ENCODE results near the gene ARHGAP10. TPM values are rescaled to one million over a fixed set of nuclear protein-coding genes. Genes with fewer than 3 reads are reported as not detected.
A peak's percentile ranks its signal among the peaks of the same experiment; 100 is the strongest.
"Not testable (repeated sequence)": the region's sequence is repeated elsewhere in the genome, so short reads cannot be mapped to it uniquely, and the experiment has no call there.

Gene ARHGAP10
- total and polyA plus RNA-seq, 3 experiments from 2014 or later: 8.6 to 14.0 (median 9.7) TPM

- H3K9me3 Mint-ChIP-seq: no peaks in the 10 kb centered on the region
- no peak overlapping the region for H3K4me3 Mint-ChIP-seq
- no peaks in the 10 kb centered on the region for H3K4me1 Mint-ChIP-seq
- ChIA-PET POLR2A (no interaction called here), CTCF (no interaction called here)
- peaks cover 0 to 25% (median 15%) of the 10 kb centered on the region in 3 donors for H3K36me3 Mint-ChIP-seq
- H3K27ac Mint-ChIP-seq: peak overlapping the region in 1 of 8 donors; percentile 26
- no peaks in the 10 kb centered on the region for H3K4me1 ChIP-seq (ENCODE audit: insufficient read depth, low read length)
- H3K27me3 ChIP-seq (ENCODE audit: insufficient read depth, low read length, poor library complexity, severe bottlenecking): no peaks in the 10 kb centered on the region
- H3K4me3 ChIP-seq (ENCODE audit: low read length): no peak overlapping the region
- no peaks in the 10 kb centered on the region for H3K27me3 Mint-ChIP-seq
- no peaks in the 10 kb centered on the region for H3K9me3 ChIP-seq (ENCODE audit: low read length)
- no peaks in the 10 kb centered on the region for H3K36me3 ChIP-seq (ENCODE audit: insufficient read depth, low read length)
- DNase-seq: no peak
- H3K27ac ChIP-seq (ENCODE audit: low read depth, low read length): no peak overlapping the region
These were observed 142.2 kb downstream of the ARHGAP10 start for GRCh38 chr4:147874109-147874508.

GRCh38 chr4:147877308-147877771 lies 145.5 kb downstream of the ARHGAP10 start:
- no peak overlapping the region for H3K4me3 ChIP-seq (ENCODE audit: low read length)
- no peaks in the 10 kb centered on the region for H3K9me3 ChIP-seq (ENCODE audit: low read length)
- no peaks in the 10 kb centered on the region for H3K27me3 ChIP-seq (ENCODE audit: insufficient read depth, low read length, poor library complexity, severe bottlenecking)
- no peaks in the 10 kb centered on the region for H3K9me3 Mint-ChIP-seq
- DNase-seq: no peak
- no peaks in the 10 kb centered on the region for H3K4me1 ChIP-seq (ENCODE audit: insufficient read depth, low read length)
- ChIA-PET POLR2A (no interaction called here), CTCF (interaction anchor here (1.4 to 3.0 kb wide), 2 partner anchors 10 to 277 kb away, joined by 3 to 12 read pairs; no protein-coding TSS in a partner anchor)
- H3K4me3 Mint-ChIP-seq: no peak overlapping the region
- H3K4me1 Mint-ChIP-seq: no peaks in the 10 kb centered on the region
- no peaks in the 10 kb centered on the region for H3K27me3 Mint-ChIP-seq
- H3K36me3 Mint-ChIP-seq: peaks cover 1 to 35% (median 22%) of the 10 kb centered on the region in 3 donors
- H3K27ac Mint-ChIP-seq: peak overlapping the region in 1 of 8 donors; percentile 13
- no peak overlapping the region for H3K27ac ChIP-seq (ENCODE audit: low read depth, low read length)
- H3K36me3 ChIP-seq (ENCODE audit: insufficient read depth, low read length): no peaks in the 10 kb centered on the region

DNA sequence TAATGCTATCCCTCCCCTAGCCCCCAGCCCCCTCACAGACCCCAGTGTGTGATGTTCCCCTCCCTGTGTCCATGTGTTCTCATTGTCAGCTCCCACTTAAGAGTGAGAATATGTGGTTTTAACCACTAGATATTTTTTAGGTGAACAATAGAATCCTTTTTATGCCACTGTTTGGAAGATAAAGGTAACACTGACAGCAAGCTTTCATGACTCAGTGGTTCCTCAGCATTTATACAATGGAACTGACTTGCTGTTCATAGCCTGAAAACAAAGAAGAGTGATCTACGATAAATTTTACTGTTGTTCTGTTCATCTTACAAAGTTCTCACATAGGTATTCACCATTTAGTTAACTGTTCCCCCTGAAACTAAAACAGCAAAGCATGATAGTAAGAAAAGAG lies 147.8 kb downstream of the ARHGAP10 start:
- H3K27ac ChIP-seq (ENCODE audit: low read depth, low read length): no peak overlapping the region
- H3K27me3 Mint-ChIP-seq: no peaks in the 10 kb centered on the region
- peaks cover 0 to 5% (median 0%) of the 10 kb centered on the region in 5 donors for H3K9me3 Mint-ChIP-seq
- no peaks in the 10 kb centered on the region for H3K4me1 Mint-ChIP-seq
- H3K27me3 ChIP-seq (ENCODE audit: insufficient read depth, low read length, poor library complexity, severe bottlenecking): no peaks in the 10 kb centered on the region
- H3K9me3 ChIP-seq (ENCODE audit: low read length): no peaks in the 10 kb centered on the region
- no peaks in the 10 kb centered on the region for H3K36me3 ChIP-seq (ENCODE audit: insufficient read depth, low read length)
- no peak overlapping the region for H3K4me3 Mint-ChIP-seq
- POLR2A ChIA-PET: no interaction called here
- CTCF ChIA-PET: interaction anchor here (0.6 to 1.5 kb wide), 2 partner anchors 13 to 209 kb away, joined by 3 to 6 read pairs; no protein-coding TSS in a partner anchor
- DNase-seq: no peak
- H3K4me3 ChIP-seq (ENCODE audit: low read length): no peak overlapping the region
- H3K4me1 ChIP-seq (ENCODE audit: insufficient read depth, low read length): no peaks in the 10 kb centered on the region
- peaks cover 4 to 43% (median 34%) of the 10 kb centered on the region in 3 donors for H3K36me3 Mint-ChIP-seq
- no peak overlapping the region for H3K27ac Mint-ChIP-seq

GRCh38 chr4:147880511-147880910 lies 148.6 kb downstream of the ARHGAP10 start:
- POLR2A ChIA-PET: no interaction called here
- no peak overlapping the region for H3K4me3 Mint-ChIP-seq
- H3K27me3 Mint-ChIP-seq: no peaks in the 10 kb centered on the region
- H3K36me3 ChIP-seq (ENCODE audit: insufficient read depth, low read length): no peaks in the 10 kb centered on the region
- no peak for DNase-seq
- H3K4me3 ChIP-seq (ENCODE audit: low read length): no peak overlapping the region
- CTCF ChIA-PET: interaction anchor here (1.5 kb wide), 1 partner anchor 13 kb away, joined by 6 read pairs; no protein-coding TSS in a partner anchor
- H3K4me1 ChIP-seq (ENCODE audit: insufficient read depth, low read length): no peaks in the 10 kb centered on the region
- no peaks in the 10 kb centered on the region for H3K9me3 ChIP-seq (ENCODE audit: low read length)
- peaks cover 0 to 13% (median 0%) of the 10 kb centered on the region in 5 donors for H3K9me3 Mint-ChIP-seq
- H3K27me3 ChIP-seq (ENCODE audit: insufficient read depth, low read length, poor library complexity, severe bottlenecking): no peaks in the 10 kb centered on the region
- peaks cover 7 to 44% (median 34%) of the 10 kb centered on the region in 3 donors for H3K36me3 Mint-ChIP-seq
- no peaks in the 10 kb centered on the region for H3K4me1 Mint-ChIP-seq
- no peak overlapping the region for H3K27ac Mint-ChIP-seq
- H3K27ac ChIP-seq (ENCODE audit: low read depth, low read length): no peak overlapping the region

GRCh38 chr4:147884536-147884935 lies 152.6 kb downstream of the ARHGAP10 start:
- POLR2A ChIA-PET: no interaction called here
- Mint-ChIP-seq H3K4me3 (no peak overlapping the region), H3K27ac (peak overlapping the region in 1 of 8 donors; percentile 12), H3K27me3 (no peaks in the 10 kb centered on the region), H3K36me3 (peaks cover 19 to 53% (median 43%) of the 10 kb centered on the region in 3 donors), H3K9me3 (peaks cover 0 to 15% (median 0%) of the 10 kb centered on the region in 5 donors), H3K4me1 (no peaks in the 10 kb centered on the region)
- no peaks in the 10 kb centered on the region for H3K36me3 ChIP-seq (ENCODE audit: insufficient read depth, low read length)
- H3K27me3 ChIP-seq (ENCODE audit: insufficient read depth, low read length, poor library complexity, severe bottlenecking): no peaks in the 10 kb centered on the region
- no peak overlapping the region for H3K27ac ChIP-seq (ENCODE audit: low read depth, low read length)
- no peak overlapping the region for H3K4me3 ChIP-seq (ENCODE audit: low read length)
- H3K9me3 ChIP-seq (ENCODE audit: low read length): no peaks in the 10 kb centered on the region
- CTCF ChIA-PET: interaction anchor here (0.8 kb wide), 1 partner anchor 17 kb away, joined by 3 read pairs; no protein-coding TSS in a partner anchor
- H3K4me1 ChIP-seq (ENCODE audit: insufficient read depth, low read length): no peaks in the 10 kb centered on the region
- no peak for DNase-seq

DNA sequence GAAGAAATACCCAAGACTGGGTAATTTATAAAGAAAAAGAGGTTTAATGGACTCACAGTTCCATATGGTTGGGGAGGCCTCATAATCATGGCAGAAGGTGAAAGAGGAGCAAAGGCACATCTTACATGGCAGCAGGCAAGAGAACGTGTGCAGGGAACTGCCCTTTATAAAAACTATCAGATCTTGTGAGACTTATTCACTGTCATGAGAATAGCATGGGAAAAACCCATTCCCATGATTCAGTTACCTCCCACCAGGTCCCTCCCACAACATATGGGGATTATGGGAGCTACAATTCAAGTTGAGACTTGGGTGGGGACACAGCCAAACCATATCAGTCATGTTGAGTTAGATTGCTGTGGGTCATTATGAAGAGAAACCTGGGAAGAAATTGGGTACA lies 153.3 kb downstream of the ARHGAP10 start:
- POLR2A ChIA-PET; H3K4me1 Mint-ChIP-seq; H3K9me3 ChIP-seq (ENCODE audit: low read length); DNase-seq; H3K27ac Mint-ChIP-seq; H3K27ac ChIP-seq (ENCODE audit: low read depth, low read length); H3K4me3 ChIP-seq (ENCODE audit: low read length); H3K27me3 Mint-ChIP-seq; H3K4me3 Mint-ChIP-seq; H3K27me3 ChIP-seq (ENCODE audit: insufficient read depth, low read length, poor library complexity, severe bottlenecking); CTCF ChIA-PET; H3K4me1 ChIP-seq (ENCODE audit: insufficient read depth, low read length); H3K36me3 ChIP-seq (ENCODE audit: insufficient read depth, low read length): not testable (repeated sequence)
- peaks cover 19 to 48% (median 43%) of the 10 kb centered on the region in 3 donors for H3K36me3 Mint-ChIP-seq
- peaks cover 0 to 15% (median 0%) of the 10 kb centered on the region in 5 donors for H3K9me3 Mint-ChIP-seq

GRCh38 chr4:147891476-147892115 lies 159.7 kb downstream of the ARHGAP10 start:
- Mint-ChIP-seq H3K9me3 (peaks cover 11 to 25% (median 19%) of the 10 kb centered on the region in 5 donors), H3K27me3 (no peaks in the 10 kb centered on the region), H3K4me3 (no peak overlapping the region), H3K36me3 (peaks cover 18 to 50% (median 33%) of the 10 kb centered on the region in 3 donors), H3K4me1 (peaks cover 0 to 2% (median 0%) of the 10 kb centered on the region in 3 donors), H3K27ac (no peak overlapping the region)
- no peak for DNase-seq
- no peak overlapping the region for H3K4me3 ChIP-seq (ENCODE audit: low read length)
- no peaks in the 10 kb centered on the region for H3K36me3 ChIP-seq (ENCODE audit: insufficient read depth, low read length)
- POLR2A ChIA-PET: no interaction called here
- no peak overlapping the region for H3K27ac ChIP-seq (ENCODE audit: low read depth, low read length)
- CTCF ChIA-PET: no interaction called here
- H3K27me3 ChIP-seq (ENCODE audit: insufficient read depth, low read length, poor library complexity, severe bottlenecking): no peaks in the 10 kb centered on the region
- peaks cover 7% of the 10 kb centered on the region for H3K9me3 ChIP-seq (ENCODE audit: low read length)
- no peaks in the 10 kb centered on the region for H3K4me1 ChIP-seq (ENCODE audit: insufficient read depth, low read length)

DNA sequence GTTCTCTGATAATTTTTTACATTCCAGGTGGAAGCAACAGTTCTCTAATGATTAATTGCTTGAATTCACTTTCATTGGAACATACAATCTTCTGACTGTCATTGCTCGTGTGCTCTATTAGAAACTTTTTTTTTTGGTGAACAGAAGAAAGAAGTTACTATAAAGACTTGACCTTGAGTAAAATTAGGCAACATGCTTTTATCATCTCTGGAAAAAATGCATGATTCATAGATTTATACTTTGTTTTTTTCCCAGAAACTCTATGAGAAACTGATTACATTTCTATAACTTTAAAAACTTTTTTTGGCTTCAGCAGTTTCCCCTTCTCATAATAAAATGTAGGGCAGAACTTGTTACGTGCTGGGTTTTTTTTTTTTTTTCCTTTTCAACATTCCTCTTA lies 167.6 kb downstream of the ARHGAP10 start:
- no peak overlapping the region for H3K27ac ChIP-seq (ENCODE audit: low read depth, low read length)
- Mint-ChIP-seq H3K36me3 (peaks cover 4 to 28% (median 20%) of the 10 kb centered on the region in 3 donors), H3K27me3 (no peaks in the 10 kb centered on the region), H3K4me3 (no peak overlapping the region), H3K9me3 (peaks cover 5 to 21% (median 21%) of the 10 kb centered on the region in 5 donors), H3K27ac (peak overlapping the region in 1 of 8 donors; percentile 6), H3K4me1 (no peaks in the 10 kb centered on the region)
- CTCF ChIA-PET: no interaction called here
- POLR2A ChIA-PET: interaction anchor here (0.8 kb wide), 1 partner anchor 285 kb away, joined by 5 read pairs; no protein-coding TSS in a partner anchor
- H3K9me3 ChIP-seq (ENCODE audit: low read length): no peaks in the 10 kb centered on the region
- H3K4me1 ChIP-seq (ENCODE audit: insufficient read depth, low read length): no peaks in the 10 kb centered on the region
- no peak overlapping the region for H3K4me3 ChIP-seq (ENCODE audit: low read length)
- no peaks in the 10 kb centered on the region for H3K36me3 ChIP-seq (ENCODE audit: insufficient read depth, low read length)
- DNase-seq: no peak
- H3K27me3 ChIP-seq (ENCODE audit: insufficient read depth, low read length, poor library complexity, severe bottlenecking): no peaks in the 10 kb centered on the region
